ENCODE data around the gene ATP6V1G1. TPM values are rescaled to one million over a fixed set of nuclear protein-coding genes. Genes with fewer than 3 reads are reported as not detected.

ATP6V1G1 gene
- total and polyA plus RNA-seq, 2 donors (not counting 1 experiment from before 2014, with no cell fraction given): 92.7 to 102 TPM

DNA sequence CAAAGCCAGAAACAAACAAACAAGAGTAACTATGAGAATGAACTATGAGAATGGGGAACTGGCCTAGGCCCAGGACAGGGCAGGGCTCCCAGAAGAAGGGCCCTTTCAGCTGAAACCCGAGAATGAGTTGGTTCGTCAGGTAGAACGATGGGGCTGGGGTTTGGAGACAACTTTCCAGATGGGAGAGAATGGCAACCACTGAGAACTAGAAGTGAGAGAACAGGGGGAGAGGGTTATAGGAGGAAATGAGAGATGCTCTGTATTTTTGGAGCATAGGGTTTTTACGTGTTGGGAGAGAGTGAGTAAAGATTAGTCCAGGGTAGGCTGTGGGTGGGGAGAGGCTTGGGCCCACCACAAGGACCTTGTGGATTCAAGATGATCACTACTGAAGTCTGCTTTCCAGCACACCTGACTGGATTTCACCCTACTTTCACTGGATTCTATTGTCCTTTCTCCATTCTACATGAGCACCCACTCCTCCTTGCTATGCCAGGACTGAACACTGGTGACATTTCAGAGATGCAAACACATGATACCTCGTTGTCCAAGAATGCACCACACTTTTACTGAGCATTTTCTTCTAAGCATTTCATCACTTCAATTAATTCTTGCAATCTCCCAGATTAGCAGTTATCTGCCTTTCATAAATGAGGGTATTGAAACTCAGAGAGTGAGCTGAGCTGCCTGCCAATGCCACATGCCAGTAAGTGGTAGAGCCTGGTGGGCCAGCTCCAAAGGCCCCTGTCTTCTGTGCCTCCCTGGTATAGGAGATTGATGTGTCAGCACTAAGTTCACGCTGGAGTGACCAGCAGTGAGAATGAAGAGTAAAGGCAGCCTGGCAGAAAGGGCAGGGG is 20.3 kb downstream of the ATP6V1G1 start:
- Histone ChIP-seq H3K4me1 (ENCODE audit: control insufficient read depth, extremely low read depth, insufficient read depth, low read length) (peaks cover 3% of the 10 kb centered on the region), H3K9ac (ENCODE audit: insufficient read depth, low read length) (no peak overlapping the region), H3K4me3 (replicated peaks in 1 of 4; ENCODE audit: control extremely low read depth in 1 of 4, insufficient read depth in 1 of 4, low read depth in 3 of 4, low read length in 4 of 4) (no peak overlapping the region), H3K27me3 (ENCODE audit: control insufficient read depth, insufficient read depth, low read length) (no peaks in the 10 kb centered on the region), H3K9me3 (ENCODE audit: control insufficient read depth, insufficient read depth, low read depth, low read length) (no peaks in the 10 kb centered on the region), H3K4me2 (ENCODE audit: extremely low read depth, insufficient read depth, low read length) (no peak overlapping the region), H4K20me1 (ENCODE audit: control insufficient read depth, extremely low read depth, insufficient read depth, low read length) (no peaks in the 10 kb centered on the region), H3K79me2 (ENCODE audit: control insufficient read depth, insufficient read depth, low read length) (no peaks in the 10 kb centered on the region), H2AFZ (ENCODE audit: low read length) (no peak overlapping the region), H3K27ac (ENCODE audit: insufficient read depth, low read length) (no peak overlapping the region), H3K36me3 (ENCODE audit: control insufficient read depth, insufficient read depth, low read length) (no peaks in the 10 kb centered on the region)
- DNase-seq (ENCODE audit: low read depth in 2 of 2): no peak
- no peak for TF ChIP-seq EZH2 (IDR thresholded peaks at IDR 0.05; ENCODE audit: low read length, missing control alignments)

DNA sequence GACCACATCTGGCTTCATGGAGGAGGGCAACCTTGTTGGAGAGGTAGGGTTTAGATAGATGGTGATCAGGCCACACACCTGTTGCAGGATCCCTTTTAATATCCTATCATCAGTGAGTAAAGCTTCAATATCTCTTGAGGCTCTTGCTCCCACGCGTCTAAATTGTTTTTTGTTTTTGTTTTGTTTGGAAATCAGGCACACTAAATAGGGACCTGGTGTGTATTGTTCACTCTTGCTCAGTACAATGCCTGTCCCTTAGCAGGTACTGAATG is 20.9 kb downstream of the ATP6V1G1 start:
- H3K9ac ChIP-seq (ENCODE audit: insufficient read depth, low read length): no peak overlapping the region
- TF ChIP-seq, protein P1, sequence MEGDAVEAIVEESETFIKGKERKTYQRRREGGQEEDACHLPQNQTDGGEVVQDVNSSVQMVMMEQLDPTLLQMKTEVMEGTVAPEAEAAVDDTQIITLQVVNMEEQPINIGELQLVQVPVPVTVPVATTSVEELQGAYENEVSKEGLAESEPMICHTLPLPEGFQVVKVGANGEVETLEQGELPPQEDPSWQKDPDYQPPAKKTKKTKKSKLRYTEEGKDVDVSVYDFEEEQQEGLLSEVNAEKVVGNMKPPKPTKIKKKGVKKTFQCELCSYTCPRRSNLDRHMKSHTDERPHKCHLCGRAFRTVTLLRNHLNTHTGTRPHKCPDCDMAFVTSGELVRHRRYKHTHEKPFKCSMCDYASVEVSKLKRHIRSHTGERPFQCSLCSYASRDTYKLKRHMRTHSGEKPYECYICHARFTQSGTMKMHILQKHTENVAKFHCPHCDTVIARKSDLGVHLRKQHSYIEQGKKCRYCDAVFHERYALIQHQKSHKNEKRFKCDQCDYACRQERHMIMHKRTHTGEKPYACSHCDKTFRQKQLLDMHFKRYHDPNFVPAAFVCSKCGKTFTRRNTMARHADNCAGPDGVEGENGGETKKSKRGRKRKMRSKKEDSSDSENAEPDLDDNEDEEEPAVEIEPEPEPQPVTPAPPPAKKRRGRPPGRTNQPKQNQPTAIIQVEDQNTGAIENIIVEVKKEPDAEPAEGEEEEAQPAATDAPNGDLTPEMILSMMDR (conservative IDR thresholded peaks at IDR 0.05 in 1 of 2, IDR thresholded peaks at IDR 0.05 in 1 of 2; ENCODE audit: low read depth in 1 of 2, low read length in 2 of 2): no peak
- no peak for TF ChIP-seq EZH2 (IDR thresholded peaks at IDR 0.05; ENCODE audit: low read length, missing control alignments)
- no peaks in the 10 kb centered on the region for H3K36me3 ChIP-seq (ENCODE audit: control insufficient read depth, insufficient read depth, low read length)
- no peak overlapping the region for H2AFZ ChIP-seq (ENCODE audit: low read length)
- no peak overlapping the region for H3K4me2 ChIP-seq (ENCODE audit: extremely low read depth, insufficient read depth, low read length)
- no peak for DNase-seq (ENCODE audit: low read depth in 2 of 2)
- no peaks in the 10 kb centered on the region for H3K9me3 ChIP-seq (ENCODE audit: control insufficient read depth, insufficient read depth, low read depth, low read length)
- H3K27me3 ChIP-seq (ENCODE audit: control insufficient read depth, insufficient read depth, low read length): no peaks in the 10 kb centered on the region
- peaks cover 3% of the 10 kb centered on the region for H3K4me1 ChIP-seq (ENCODE audit: control insufficient read depth, extremely low read depth, insufficient read depth, low read length)
- H3K27ac ChIP-seq (ENCODE audit: insufficient read depth, low read length): no peak overlapping the region
- no peaks in the 10 kb centered on the region for H4K20me1 ChIP-seq (ENCODE audit: control insufficient read depth, extremely low read depth, insufficient read depth, low read length)
- no peak overlapping the region for H3K4me3 ChIP-seq (replicated peaks in 1 of 4; ENCODE audit: control extremely low read depth in 1 of 4, insufficient read depth in 1 of 4, low read depth in 3 of 4, low read length in 4 of 4)
- H3K79me2 ChIP-seq (ENCODE audit: control insufficient read depth, insufficient read depth, low read length): no peaks in the 10 kb centered on the region

DNA sequence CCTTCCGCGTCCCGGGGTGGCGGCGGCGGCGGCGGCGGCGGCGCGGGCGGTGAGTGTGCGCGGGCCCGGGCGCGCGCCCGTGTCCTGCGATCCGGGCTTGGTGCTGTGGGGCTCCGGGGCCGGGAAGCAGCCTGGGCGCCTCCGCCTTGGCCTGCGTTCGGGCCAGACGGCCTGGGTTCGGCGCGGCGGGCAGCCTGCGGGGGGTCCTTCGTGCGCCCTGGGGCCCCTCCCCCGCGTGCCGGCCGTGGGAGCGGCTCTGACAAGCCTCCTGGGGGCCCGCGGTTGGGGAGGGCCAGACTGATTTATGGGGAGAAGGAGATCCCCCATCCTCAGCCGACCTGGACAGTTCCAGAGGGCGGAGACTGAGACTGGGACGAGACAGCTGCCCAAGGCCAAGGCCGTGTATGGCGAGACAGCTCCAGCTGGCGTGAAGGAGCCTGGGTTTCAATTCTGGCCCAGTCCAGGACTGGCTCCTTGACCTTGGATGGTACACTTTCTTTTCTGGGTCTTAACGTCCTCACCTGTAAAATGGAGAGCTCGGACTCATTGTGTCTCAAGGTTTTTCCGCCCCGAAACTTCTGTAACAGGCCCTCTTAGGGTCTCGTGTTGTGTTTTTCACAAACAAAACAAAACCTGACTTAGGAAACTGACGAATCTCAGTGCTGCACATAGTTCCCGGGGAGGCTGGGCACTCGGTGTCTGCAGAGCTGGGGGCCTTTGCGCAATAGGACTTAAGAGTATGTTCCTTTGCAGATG is 24.1 kb downstream of the ATP6V1G1 start:
- H3K4me1 ChIP-seq (ENCODE audit: control insufficient read depth, extremely low read depth, insufficient read depth, low read length): peaks cover 3% of the 10 kb centered on the region
- TF ChIP-seq, protein P1 (conservative IDR thresholded peaks at IDR 0.05 in 1 of 2, IDR thresholded peaks at IDR 0.05 in 1 of 2; ENCODE audit: low read depth in 1 of 2, low read length in 2 of 2): no peak
- TF ChIP-seq EZH2 (IDR thresholded peaks at IDR 0.05; ENCODE audit: low read length, missing control alignments): no peak
- H3K27ac ChIP-seq (ENCODE audit: insufficient read depth, low read length): peak overlapping the region; percentile 1
- H3K9ac ChIP-seq (ENCODE audit: insufficient read depth, low read length): peak overlapping the region; percentile 55
- H3K4me3 ChIP-seq (replicated peaks in 1 of 4; ENCODE audit: control extremely low read depth in 1 of 4, insufficient read depth in 1 of 4, low read depth in 3 of 4, low read length in 4 of 4): peak overlapping the region; percentile 36 to 69 (median 58)
- DNase-seq (ENCODE audit: low read depth in 2 of 2): peak; percentile 66 to 80
- H3K4me2 ChIP-seq (ENCODE audit: extremely low read depth, insufficient read depth, low read length): peak overlapping the region; percentile 42
- no peaks in the 10 kb centered on the region for H3K9me3 ChIP-seq (ENCODE audit: control insufficient read depth, insufficient read depth, low read depth, low read length)
- no peaks in the 10 kb centered on the region for H4K20me1 ChIP-seq (ENCODE audit: control insufficient read depth, extremely low read depth, insufficient read depth, low read length)
- H3K36me3 ChIP-seq (ENCODE audit: control insufficient read depth, insufficient read depth, low read length): no peaks in the 10 kb centered on the region
- H3K27me3 ChIP-seq (ENCODE audit: control insufficient read depth, insufficient read depth, low read length): no peaks in the 10 kb centered on the region
- H3K79me2 ChIP-seq (ENCODE audit: control insufficient read depth, insufficient read depth, low read length): no peaks in the 10 kb centered on the region
- H2AFZ ChIP-seq (ENCODE audit: low read length): peak overlapping the region; percentile 65

Measured in fibroblast of lung (primary cell).